Lower lobe of right lung (tissue), 2 donors: ENCODE measurements around the gene DCST2. TPM values are rescaled to one million over a fixed set of nuclear protein-coding genes. Genes with fewer than 3 reads are reported as not detected.

ENCODE experiments used
- ATAC-seq, 2 donors: fragments of 200-7000 bp; cut with Tn5 transposase; one replicate each; pipeline ENCODE4 v1.9.1; 2020 to 2022; ENCODE audit warnings: mild to moderate bottlenecking in 2 of 2, moderate library complexity in 2 of 2
- DNase-seq: peaks from one replicate; pipeline ENCODE4 v3.0.0-alpha.2; 2020
- H3K27ac ChIP-seq: fragments of 200-600 bp; one replicate; pipeline ENCODE4 v1.8.0; 2022
- H3K27me3 ChIP-seq: fragments of 200-600 bp; one replicate; pipeline ENCODE4 v1.8.0; 2022; ENCODE audit warnings: low read depth
- H3K36me3 ChIP-seq: fragments of 200-600 bp; one replicate; pipeline ENCODE4 v1.8.0; 2022; ENCODE audit warnings: mild to moderate bottlenecking
- H3K4me1 ChIP-seq: fragments of 200-600 bp; one replicate; pipeline ENCODE4 v1.8.0; 2022
- H3K4me3 ChIP-seq: fragments of 200-600 bp; one replicate; pipeline ENCODE4 v1.8.0; 2022; ENCODE audit warnings: mild to moderate bottlenecking
- H3K9me3 ChIP-seq: fragments of 200-600 bp; one replicate; pipeline ENCODE4 v1.8.0; 2022
- intact Hi-C: fragments of 100-400 bp; cut with DNase I; formaldehyde crosslinking; loops from one replicate; pipeline ENCODE4 v1.11.0; 2022
- total RNA-seq: library from RNA; stranded (reverse); fragmentation: NEBNext Ultra II Directional; extraction: Animal tissue kit (Norgen Biotek cat#: 25700); gene quantifications from one replicate; pipeline ENCODE4 v1.2.1, GENCODE V29; 2021
- TF ChIP-seq, protein P1 (sequence below): fragments of 200-600 bp; IDR thresholded peaks from one replicate; pipeline ENCODE4 v1.8.0; 2022; ENCODE audit warnings: antibody characterized with exemption, mild to moderate bottlenecking
- donor health status: DM: no; HTN: yes; CAD: no; lungs with severe emphysema.

DCST2 gene
- total RNA-seq, 1 donor from 2014 or later: 1.4 TPM

- Histone ChIP-seq H3K4me3 (no peak overlapping the region), H3K27ac (no peak overlapping the region), H3K9me3 (no peaks in the 10 kb centered on the region), H3K4me1 (peaks cover 20% of the 10 kb centered on the region), H3K27me3 (no peaks in the 10 kb centered on the region), H3K36me3 (no peaks in the 10 kb centered on the region)
- intact Hi-C loops: no loop called here
- DNase-seq (no peak), ATAC-seq (no peak)
- TF ChIP-seq, protein P1, sequence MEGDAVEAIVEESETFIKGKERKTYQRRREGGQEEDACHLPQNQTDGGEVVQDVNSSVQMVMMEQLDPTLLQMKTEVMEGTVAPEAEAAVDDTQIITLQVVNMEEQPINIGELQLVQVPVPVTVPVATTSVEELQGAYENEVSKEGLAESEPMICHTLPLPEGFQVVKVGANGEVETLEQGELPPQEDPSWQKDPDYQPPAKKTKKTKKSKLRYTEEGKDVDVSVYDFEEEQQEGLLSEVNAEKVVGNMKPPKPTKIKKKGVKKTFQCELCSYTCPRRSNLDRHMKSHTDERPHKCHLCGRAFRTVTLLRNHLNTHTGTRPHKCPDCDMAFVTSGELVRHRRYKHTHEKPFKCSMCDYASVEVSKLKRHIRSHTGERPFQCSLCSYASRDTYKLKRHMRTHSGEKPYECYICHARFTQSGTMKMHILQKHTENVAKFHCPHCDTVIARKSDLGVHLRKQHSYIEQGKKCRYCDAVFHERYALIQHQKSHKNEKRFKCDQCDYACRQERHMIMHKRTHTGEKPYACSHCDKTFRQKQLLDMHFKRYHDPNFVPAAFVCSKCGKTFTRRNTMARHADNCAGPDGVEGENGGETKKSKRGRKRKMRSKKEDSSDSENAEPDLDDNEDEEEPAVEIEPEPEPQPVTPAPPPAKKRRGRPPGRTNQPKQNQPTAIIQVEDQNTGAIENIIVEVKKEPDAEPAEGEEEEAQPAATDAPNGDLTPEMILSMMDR: no peak
Measured at GRCh38 chr1:155043793-155044192, 10.2 kb upstream of the DCST2 start.

- Histone ChIP-seq H3K27me3 (no peaks in the 10 kb centered on the region), H3K9me3 (no peaks in the 10 kb centered on the region), H3K4me3 (no peak overlapping the region), H3K4me1 (peaks cover 25% of the 10 kb centered on the region), H3K36me3 (no peaks in the 10 kb centered on the region), H3K27ac (no peak overlapping the region)
- ATAC-seq (no peak), DNase-seq (no peak)
- intact Hi-C loops: no loop called here
- TF ChIP-seq, protein P1: no peak
Measured at GRCh38 chr1:155043301-155043702, 9.7 kb upstream of the DCST2 start.

- no peak for ATAC-seq
- H3K4me3 ChIP-seq: no peak overlapping the region
- H3K4me1 ChIP-seq: peaks cover 30% of the 10 kb centered on the region
- no peak overlapping the region for H3K27ac ChIP-seq
- no peaks in the 10 kb centered on the region for H3K27me3 ChIP-seq
- DNase-seq: no peak
- H3K9me3 ChIP-seq: no peaks in the 10 kb centered on the region
- TF ChIP-seq, protein P1: no peak
- intact Hi-C loops: no loop called here
- no peaks in the 10 kb centered on the region for H3K36me3 ChIP-seq
Measured at GRCh38 chr1:155042789-155043188, 9.2 kb upstream of the DCST2 start.

GRCh38 chr1:155040358-155041093 lies 6.9 kb upstream of the DCST2 start:
- DNase-seq (no peak), ATAC-seq (no peak)
- no peaks in the 10 kb centered on the region for H3K9me3 ChIP-seq
- intact Hi-C loops: no loop called here
- peaks cover 30% of the 10 kb centered on the region for H3K4me1 ChIP-seq
- no peaks in the 10 kb centered on the region for H3K36me3 ChIP-seq
- TF ChIP-seq, protein P1: no peak
- no peak overlapping the region for H3K27ac ChIP-seq
- no peaks in the 10 kb centered on the region for H3K27me3 ChIP-seq
- H3K4me3 ChIP-seq: no peak overlapping the region

DNA sequence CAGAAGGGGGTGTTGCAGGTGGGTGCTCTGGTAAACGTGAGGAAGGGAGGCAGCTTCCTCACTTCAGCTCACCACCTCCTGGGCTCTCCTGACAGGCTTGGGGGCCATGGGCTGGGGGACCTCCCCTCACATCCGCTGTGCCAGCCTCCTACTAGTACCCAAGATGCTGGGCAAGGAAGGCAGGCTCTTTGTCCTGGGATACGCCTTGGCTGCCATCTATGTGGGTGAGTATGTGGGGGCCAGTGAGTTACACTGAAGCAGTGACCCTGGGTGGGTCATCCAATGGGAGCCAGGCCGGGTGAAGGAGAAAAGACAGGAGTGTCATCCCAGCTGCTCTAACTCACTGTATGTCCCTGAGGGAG lies 5.7 kb upstream of the DCST2 start:
- Histone ChIP-seq H3K9me3 (no peaks in the 10 kb centered on the region), H3K27ac (no peak overlapping the region), H3K36me3 (no peaks in the 10 kb centered on the region), H3K27me3 (no peaks in the 10 kb centered on the region), H3K4me1 (peaks cover 18% of the 10 kb centered on the region), H3K4me3 (no peak overlapping the region)
- no peak for ATAC-seq
- intact Hi-C loops: no loop called here
- TF ChIP-seq, protein P1: no peak
- DNase-seq: no peak
